ENCODE data around the gene GLB1L2.

GLB1L2 gene

DNA sequence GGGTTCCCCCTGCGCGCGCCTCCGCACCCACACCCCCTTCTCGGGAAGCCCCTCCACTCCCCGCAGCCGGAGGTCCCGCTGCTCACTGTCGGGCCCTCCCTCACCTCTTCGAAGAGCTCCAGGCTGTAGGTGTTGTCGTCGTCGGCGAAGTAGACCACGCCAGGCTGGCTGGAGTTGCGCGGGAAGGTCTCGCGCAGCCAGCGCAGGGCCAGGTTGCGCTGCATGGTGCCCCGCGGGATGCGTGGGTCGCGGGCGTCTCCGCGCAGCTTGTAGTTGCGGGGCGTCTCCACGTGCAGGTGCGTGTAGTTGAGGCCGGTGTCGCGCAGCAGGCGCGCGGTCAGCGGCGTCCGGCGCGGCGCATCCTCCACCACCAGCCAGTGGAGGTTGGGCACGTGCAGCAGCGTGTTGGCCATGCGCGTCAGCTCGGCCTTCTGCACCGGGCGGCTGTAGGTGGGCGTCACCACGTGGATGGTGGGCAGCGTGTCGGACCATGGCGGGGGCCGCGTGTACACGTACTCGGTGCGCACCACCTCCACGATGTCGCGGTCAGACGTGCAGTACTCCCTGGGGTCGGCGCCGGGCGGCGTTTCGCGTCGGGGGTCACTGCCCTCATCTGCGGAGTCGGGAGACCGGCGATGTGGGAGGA is 51.9 kb downstream of the GLB1L2 start:
- H3K4me3 ChIP-seq (ENCODE audit: low read depth, low read length): no peak overlapping the region

DNA sequence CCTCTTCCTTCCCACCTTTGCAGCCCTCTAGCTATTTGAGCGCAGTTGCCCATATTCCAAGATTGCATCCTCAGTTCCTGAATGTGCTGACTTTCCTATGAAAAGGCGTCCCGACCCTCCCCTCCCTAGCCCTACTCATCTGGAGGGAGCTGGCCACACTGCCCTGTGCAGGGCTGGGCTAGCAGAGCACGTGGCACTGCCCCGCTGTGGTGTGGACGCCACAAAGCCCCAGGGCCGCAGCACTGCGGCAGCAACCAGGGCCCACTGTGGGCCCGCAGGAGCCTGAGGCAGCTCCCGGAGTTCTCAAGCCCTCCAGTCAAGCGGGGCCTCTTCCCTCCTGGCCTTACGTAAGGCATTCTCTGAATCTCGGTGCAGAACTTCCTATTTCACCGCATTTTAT is 52.6 kb downstream of the GLB1L2 start:
- H3K4me3 ChIP-seq (ENCODE audit: low read depth, low read length): no peak overlapping the region

DNA sequence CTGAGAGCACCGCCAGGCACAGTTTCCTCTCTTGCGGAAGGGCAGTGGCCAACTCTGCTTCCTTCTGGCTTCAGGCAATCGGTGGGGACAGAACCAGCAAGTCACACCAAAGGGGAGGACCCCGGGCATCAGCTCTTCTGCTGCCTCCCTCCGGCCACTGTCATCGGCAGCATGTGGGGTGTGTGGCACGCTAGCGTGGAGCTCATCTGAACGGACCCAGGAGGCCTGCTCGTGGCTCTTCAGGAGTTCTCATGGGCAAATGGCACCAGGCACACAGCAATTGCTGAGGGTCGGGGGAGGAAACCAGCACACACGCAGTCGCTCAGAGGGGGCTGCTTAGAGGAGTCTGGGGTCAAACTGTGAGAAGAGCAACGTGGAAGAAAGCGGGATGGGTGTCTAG is 53.4 kb downstream of the GLB1L2 start:
- no peak overlapping the region for H3K4me3 ChIP-seq (ENCODE audit: low read depth, low read length)

DNA sequence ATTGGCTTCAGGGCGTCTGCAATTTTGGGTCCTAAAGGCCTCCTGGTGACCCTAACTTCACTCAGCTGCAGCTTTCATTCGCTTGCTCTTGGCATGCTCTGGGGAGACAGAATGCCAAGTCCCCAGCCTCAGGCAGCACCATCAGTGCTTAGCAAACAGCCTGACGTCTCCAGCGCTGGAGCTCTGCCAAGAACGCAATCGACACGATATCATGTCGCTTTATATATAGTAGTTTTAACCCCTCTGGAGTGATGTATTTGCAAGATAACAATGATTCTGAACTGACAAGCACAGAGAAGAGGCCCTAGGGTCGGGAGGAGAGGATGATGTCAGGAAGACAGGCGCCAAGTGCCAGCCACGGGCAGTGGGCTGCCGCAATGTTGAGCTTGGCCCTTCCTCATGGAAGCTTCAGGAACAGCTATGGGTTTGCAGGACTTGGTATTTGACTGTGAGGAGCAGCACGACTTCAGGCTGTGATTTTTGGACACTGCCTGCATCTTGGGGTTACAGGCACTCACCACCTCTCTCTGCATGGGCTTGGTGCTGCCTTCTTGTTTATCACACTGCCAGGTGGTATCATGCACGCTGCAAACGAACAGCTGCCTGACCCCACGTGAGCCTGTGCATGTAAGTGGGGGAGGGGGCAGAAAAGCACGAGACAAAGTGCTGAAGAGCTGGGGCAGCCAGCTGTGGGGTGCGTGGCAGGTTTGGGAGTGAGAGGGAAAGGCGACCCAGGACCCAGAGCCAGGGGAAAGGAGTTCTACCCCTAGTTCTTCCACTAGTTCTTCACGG is 54.2 kb downstream of the GLB1L2 start:
- H3K4me3 ChIP-seq (ENCODE audit: low read depth, low read length): no peak overlapping the region

DNA sequence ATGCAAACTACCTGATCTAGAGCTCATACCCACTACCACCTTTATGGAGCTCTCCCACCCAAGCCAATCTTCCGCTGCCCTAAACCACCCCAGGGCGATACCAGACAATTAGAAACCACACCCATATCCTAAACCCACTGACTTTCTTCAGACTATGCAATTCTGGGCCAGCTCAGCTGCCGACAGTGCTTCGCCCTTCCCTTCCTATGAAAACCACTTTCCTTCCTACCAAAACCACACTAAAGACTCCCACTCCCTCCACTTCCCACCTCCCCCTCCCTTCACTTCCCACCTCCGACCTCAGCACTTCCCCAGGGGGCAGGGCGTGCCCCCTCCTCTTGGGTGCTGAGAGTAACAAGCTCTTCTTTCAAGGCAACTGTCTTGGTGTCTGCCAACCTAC is 55.2 kb downstream of the GLB1L2 start:
- no peak overlapping the region for H3K4me3 ChIP-seq (ENCODE audit: low read depth, low read length)

DNA sequence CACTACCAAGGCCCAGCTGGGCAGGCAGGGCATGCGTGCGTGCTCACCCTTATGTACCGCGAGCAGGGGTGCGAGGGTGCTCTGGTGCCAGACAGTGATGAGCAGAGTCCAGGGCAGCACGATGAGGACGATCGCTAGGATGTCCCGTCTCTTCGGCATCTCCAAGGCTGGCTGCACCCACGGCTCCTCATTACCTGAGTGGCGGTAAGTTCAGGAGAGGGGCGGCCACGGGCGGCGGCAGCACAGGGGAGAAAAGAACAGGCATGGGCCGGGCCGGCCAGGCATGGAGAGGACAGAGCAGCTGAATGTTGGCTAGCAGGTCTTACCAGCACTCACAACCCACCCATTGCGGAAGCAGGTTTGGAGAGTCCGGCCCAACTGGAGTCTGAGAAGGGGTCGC is 55.7 kb downstream of the GLB1L2 start:
- H3K4me3 ChIP-seq (ENCODE audit: low read depth, low read length): no peak overlapping the region

DNA sequence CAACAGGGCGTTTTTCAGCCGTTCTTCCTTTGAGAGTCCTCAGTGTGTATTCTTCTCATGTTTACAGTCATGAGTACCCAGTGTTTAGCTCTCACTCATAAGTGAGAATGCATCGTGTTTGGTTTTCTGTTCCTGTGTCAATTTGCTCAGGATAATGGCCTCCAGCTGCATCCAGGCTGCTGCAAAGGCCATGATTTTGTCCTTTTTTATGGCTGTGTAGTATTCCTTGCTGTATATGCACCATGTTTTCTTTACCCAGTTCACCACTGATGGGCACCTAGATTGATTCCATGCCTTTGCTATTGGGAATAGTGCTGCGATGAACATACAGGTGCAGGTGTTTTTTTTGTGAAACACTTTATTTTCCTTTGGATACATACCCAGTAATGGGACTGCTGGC is 56.8 kb downstream of the GLB1L2 start:
- no peak overlapping the region for H3K4me3 ChIP-seq (ENCODE audit: low read depth, low read length)

DNA sequence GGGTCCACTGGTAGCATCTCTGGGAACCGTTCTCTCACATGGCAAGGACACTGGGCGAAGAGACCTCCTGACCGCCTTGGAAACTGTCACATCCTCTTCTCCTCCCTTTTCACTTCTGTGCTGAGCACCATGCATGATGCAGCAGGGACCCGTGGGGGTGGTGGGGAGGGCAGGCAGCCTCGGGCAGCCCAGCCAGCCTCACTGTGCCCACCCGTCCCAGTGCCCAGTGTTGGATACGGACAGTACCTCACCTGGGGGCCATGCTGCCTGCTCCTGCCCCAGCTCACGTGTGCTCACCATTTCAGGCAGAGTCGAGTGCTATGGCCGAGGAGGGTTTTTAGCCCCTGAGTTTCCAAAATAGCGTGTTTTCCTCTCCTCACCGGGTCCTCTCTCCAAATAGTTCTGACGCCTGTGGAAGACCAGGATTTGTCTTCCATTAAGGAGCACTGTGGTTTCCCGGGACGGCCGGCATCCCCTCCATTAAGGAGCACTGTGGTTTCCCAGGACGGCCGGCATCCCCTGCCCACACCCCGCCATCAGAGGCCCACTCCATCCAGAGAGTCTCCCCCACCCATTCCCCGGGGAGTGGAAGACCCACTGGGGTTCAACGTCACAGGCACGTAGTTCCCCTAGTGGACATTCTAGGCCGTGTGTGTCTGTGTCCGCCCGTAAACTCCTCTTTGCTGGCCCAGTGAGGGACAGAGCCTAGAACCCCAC is 57.8 kb downstream of the GLB1L2 start:
- H3K4me3 ChIP-seq (ENCODE audit: low read depth, low read length): no peak overlapping the region

DNA sequence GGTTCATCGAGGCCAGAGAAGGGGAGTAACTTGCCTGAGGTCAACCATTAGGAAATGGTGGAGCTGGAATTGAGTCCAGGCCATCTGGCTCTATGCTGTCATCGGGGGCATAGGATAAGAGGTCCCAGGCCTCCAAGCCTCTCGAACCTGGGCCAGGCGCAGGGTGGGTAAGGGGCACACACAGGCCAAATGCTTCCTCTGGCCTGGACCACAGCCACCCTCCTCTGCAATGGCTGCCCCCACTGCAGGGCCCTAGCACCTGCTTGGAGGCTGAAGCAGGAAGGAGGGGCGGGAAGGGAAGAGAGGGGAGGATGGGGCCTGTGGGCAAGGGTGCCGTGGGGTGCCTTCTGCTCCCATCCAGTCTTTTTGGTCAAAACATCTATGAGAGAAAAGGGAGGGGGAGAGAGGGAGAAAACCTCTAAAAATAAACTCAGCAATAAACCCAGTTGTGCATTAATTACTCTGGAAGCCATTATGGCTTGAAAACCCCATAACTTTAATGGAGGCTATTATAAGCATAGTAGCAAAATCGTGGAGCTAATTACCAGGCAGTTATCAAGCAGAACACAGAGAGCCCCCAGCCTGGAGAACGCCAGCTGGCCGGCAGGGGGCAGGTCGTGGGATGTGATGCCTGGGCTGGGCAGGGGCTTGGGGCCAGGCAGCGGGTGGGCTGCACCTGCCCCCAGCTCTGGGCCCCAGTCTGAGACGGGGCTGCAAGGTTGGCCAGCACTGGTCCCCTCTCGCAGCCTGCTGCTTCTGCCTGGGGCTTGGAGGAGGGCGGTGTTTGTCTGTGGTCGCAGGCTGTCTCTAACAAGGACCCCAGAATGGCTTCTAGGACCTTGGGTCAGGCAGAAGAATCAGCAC is 59.1 kb downstream of the GLB1L2 start:
- no peak overlapping the region for H3K4me3 ChIP-seq (ENCODE audit: low read depth, low read length)

DNA sequence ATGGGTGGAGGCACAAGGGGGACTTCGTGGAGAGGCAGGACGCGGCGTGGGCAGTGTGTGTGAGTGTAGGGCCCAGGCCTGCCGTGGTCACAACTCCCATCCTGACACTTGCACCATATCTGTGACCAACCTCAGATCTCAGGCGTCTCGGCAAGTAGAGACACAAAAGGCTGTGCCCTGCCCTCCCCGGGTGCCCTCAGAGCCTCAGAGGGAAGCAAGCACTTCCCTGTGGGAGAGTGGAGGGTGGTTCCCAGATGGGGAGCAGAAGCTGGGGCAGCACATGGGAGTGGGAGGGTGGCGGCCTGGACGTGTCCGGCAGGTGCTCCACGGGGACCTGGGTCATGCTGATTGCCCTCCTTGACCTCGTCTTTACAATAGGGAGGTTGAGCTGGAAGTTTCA is 59.9 kb downstream of the GLB1L2 start:
- no peak overlapping the region for H3K4me3 ChIP-seq (ENCODE audit: low read depth, low read length)

DNA sequence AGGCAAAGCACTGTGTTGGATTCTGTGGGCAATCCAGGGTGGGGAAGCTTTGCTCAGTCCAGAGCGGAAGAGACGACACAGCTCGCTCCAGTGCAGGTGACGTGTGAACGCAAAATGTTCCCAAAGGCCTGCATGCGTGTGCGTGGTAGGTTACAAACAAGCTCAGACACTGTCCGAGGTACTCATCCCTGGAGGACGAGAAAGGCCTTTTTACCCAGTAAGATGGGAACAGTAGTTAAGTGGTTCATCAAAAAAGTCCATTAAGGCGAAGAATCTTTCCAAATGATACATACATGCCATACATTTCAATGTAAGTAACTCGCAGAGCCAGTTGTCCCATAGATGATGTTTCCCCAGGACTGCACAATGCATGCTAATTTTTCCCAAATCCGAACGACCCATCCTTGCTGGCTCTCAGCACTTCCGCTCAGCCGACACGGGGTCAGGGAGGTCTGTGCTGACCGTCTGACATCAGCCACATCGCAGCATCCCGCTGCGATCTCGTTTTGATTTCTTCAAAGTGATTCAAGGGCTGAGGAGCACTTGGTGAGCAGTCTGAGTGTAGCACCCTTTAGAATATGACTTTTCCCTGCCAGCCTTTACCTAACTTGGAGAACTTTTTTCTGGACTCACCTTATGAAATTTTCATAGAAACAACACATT is 61.3 kb downstream of the GLB1L2 start:
- H3K4me3 ChIP-seq (ENCODE audit: low read depth, low read length): no peak overlapping the region

DNA sequence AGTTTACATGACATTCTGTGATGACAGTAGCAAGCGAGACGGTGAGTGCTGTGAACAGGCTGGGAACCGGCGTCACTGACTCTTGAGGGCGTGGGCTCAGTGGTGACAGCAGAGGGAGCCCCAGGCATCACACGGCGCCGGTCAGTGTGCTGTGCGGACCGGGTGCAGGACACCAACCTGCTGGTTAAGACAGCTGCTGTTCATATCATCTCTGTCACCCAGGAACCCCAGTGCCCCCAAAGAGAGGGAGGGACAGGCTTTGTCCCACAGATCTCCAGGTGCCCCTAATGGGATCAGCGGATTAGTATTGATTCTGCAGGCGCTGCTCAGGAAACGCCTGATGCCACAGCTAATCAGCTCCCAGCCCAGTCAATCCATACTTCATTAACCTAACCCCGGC is 61.9 kb downstream of the GLB1L2 start:
- H3K4me3 ChIP-seq (ENCODE audit: low read depth, low read length): no peak overlapping the region

DNA sequence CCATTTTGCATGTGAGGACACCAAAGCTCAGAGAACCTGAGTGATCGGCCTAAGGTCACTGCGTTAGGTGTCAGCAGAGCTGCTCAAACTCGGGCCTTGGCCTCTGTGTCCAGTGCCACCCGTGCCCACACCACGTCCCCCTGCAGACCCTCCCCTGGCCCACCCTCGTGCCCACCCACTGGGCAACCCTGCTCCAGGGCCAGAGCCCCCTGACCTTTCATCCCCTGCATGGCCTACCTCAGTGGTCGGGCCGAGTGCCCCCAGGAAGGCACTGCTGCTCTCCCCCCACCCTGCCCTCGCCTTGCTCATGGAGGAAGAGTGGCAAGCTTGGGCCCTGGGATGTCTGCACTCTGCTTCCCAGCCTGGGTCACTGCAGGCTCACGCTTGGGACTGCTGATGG is 62.5 kb downstream of the GLB1L2 start:
- H3K4me3 ChIP-seq (ENCODE audit: low read depth, low read length): no peak overlapping the region

DNA sequence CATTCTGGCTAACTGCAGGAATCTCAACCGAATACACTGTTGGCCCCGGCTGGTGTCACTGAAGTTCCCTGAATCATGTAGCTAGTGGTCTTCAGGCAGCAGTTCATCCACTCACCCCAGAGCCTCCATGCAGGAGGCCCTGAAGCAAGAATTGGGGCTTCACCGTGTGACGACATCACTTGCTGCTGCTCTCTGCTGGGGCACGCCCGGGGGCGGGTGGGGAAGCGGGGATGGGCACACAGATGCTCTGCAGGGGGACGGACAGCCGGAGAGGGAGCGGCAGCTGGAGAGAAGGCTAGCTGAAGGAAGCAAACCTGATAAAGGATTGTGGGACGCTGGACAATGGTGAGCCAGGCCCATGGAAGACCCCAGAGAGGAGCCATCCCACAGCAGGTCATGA is 63.2 kb downstream of the GLB1L2 start:
- no peak overlapping the region for H3K4me3 ChIP-seq (ENCODE audit: low read depth, low read length)

DNA sequence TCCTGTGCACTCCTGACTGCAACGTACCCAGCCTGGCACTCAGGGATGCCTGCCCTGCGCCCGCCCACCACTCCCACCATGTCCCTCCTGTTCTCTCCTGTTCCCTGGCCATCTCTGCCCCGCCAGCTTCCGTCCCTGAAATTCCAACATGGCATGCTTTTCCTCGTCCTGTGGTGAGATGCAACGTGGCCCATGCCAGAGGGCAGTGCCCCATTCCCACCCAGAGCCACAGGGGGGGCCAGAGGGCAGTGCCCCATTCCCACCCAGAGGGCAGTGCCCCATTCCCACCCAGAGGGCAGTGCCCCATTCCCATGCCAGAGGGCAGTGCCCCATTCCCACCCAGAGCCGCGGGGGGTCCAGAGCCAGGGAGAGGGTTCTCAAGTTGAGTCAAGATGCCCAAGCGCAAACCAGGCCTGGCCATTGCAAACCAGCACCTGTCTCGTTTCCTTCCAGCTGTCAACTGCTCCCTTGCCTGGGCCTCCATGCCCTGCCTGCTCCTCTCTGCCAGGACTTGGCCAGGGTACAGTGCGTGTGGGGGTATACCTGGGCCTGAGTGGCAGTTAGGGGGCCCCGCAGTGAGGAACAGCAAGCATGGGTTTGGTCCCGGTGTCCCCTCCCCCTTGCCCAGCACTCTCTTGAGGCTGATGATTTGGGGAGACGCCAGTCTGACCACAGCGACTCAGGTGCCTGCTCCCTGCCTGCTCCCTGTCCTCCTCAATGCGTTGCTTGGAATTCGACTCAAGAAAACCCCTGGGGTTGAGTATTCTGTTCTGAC is 65.7 kb downstream of the GLB1L2 start:
- no peak overlapping the region for H3K4me3 ChIP-seq (ENCODE audit: low read depth, low read length)

DNA sequence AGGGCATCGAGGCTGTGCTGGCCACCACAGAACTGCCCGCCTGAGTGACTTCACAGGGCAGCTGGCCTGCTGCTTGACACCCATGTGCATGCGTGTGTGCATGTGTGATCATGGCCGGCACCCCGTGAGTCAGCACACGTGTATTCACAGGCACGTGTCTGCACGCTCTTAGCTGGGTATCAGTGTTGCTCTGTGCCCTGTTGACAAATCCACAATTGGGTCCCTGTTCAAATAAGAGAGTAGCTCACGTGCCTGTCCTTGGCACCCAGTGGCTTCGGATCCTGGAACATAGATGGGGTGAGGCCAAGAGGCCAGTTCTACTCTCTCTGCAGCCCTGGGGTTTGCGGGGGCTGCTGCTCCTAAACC is 66.3 kb downstream of the GLB1L2 start:
- H3K4me3 ChIP-seq (ENCODE audit: low read depth, low read length): no peak overlapping the region

DNA sequence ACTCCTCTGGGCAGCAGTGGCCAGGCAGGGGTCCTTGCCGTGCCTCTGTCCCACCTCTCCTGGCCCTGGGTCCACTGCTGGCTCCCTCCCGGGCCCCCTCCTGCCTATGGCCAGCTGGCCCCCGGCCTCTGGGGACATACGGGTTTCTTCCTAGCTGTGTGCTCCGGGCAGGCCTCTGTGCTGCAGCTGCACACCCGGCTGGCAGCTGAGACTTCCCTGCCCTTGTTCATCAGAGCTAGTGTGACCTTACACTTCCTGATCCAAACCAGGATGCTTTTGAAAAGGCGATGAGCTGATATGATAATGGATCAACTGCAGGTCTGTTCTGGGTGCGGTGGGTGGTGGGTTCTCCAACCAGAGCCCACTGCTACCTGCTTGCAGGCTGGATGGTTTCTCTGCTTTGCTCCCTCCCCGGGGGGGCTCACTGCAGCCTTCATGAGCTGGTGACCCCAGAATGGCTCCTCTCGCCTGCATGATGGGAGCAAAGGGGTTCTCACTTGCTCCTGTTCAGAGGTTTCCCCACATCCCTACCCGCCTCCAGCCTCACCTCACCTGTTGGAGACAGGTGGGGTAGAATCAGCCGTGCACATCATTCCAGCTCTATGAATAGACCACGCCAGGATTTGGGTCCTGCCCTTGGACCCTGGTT is 67.0 kb downstream of the GLB1L2 start:
- H3K4me3 ChIP-seq (ENCODE audit: low read depth, low read length): no peak overlapping the region

DNA sequence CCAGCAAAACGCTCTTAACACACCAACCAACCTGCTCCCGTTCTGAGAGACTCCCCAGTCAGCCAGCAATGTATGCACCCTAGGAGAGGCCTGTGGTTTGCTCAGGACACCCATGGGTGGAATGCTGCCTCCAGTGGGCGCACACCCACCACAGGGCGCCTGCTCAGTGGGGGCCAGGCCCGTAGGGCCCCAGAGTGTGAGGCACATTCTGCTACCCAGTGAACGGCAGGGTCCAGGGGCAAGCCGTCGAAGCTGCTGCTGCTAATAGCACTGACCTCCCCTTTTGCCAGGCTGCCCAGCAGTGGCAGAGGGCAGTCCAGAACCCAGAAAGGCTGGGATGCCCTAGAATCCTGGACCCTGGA is 67.5 kb downstream of the GLB1L2 start:
- no peak overlapping the region for H3K4me3 ChIP-seq (ENCODE audit: low read depth, low read length)

DNA sequence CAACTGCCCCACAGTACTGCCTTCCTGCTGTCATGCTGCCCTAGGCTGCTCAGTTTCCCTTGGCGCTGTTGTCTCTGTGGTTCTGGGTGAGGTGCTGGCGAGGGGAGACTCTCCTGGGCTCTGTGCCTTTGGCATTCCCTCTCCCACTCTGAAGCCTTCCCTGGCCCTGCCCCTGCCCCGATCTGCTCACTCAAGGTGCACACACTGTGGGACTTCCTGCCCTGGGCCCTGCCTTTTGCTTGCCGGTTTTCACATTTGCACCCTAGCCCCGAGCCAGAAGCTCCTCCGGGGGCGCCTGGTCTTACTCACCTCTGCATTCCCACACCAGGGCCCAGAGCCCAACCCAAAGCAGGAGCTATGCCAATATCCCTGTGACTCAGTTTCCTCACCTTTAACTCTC is 68.2 kb downstream of the GLB1L2 start:
- H3K4me3 ChIP-seq (ENCODE audit: low read depth, low read length): no peak overlapping the region

Measured in iPS-11a (cell line).